SKM-1 treated with dmso at 0.1 percent for 144 hours (cell line): ENCODE data around the gene CATSPER3.

Source experiments
- DNase-seq: peaks from one replicate; lab custom pipeline; 2025; ENCODE audit not compliant: unreplicated experiment; lab: John Stamatoyannopoulos, UW

Gene CATSPER3

GRCh38 chr5:134967607-134968006 lies at the start of gene CATSPER3:
CATSPER3 (plus strand) TSS chr5:134967907; CDS start chr5:134967992, 85 bp downstream.
- DNase-seq = no peak

- no peak for DNase-seq
Observed at GRCh38 chr5:134918861-134919260, 48.8 kb upstream of the CATSPER3 start.

DNA sequence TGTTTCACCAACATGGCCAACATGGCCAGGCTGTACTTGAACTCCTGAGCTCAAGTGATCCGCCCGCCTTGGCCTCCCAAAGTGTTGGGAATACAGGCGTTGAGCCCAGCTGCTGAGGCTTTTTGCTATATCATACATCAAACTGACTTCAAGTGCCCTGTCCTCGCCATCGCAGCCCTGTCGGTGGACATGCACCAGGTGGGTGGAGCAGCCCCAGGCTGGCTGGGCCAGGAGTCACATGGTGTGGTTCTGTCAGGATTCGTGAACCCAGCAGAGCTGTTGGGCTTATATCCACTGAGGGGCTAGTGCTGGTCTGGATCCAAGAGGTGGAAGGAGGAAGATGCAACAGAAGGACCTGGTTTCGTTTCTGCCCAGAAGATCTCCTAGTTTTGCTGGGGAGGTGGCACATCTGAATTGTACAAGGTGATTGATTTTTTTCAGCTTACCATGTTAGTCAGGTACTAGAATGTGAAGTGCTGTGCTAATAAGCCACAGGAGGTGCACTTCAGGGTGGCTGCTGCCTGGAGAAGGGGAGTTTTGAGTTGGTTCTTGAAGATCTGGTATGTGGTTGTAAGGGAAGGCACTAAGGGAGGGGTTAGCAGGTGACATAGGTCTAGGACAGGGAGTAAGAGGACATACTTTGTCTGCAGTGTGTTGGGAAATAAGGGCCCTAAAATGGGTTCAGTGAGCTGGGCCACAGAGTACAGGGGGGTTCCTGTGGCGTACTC lies 46.7 kb upstream of the CATSPER3 start:
- no peak for DNase-seq

DNA sequence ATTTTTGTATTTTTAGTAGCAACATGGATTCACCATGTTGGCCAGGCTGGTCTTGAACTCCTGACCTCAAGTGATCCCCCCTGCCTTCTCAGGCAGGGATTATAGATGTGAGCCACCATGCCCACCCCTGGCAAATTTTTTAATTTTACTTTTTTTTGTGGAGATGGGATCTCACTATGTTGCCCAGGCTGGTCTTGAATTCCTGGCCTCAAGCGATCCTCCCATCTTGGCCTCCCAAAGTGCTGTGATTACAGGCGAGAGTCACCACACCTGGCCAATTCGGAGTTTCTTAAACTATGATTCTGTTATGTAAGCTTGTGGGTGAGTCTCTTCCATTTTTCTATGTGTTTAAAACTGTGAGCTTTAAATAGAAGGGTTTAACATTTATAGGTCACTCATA lies 35.2 kb upstream of the CATSPER3 start:
- DNase-seq = no peak

DNA sequence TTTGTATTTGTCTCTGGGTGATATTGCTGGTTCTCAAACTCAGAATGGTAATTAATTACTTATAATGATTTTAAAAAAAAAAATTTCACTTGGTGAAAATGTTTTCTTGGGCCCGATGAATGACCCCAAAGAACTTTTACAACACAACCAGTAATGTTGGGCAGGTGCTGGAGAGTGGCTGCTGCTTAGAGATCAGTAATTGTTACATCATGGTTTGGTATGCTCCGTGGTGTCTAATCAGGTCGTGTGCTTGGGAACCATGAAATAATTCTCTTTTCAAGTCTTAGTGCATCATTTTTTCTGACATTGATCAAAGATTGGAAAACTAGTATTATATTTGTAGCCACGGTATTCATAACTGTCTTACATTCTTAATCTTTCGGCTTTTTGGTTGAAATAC lies 33.5 kb upstream of the CATSPER3 start:
- DNase-seq = no peak

GRCh38 chr5:134935711-134936602 lies 31.8 kb upstream of the CATSPER3 start:
- no peak for DNase-seq

DNA sequence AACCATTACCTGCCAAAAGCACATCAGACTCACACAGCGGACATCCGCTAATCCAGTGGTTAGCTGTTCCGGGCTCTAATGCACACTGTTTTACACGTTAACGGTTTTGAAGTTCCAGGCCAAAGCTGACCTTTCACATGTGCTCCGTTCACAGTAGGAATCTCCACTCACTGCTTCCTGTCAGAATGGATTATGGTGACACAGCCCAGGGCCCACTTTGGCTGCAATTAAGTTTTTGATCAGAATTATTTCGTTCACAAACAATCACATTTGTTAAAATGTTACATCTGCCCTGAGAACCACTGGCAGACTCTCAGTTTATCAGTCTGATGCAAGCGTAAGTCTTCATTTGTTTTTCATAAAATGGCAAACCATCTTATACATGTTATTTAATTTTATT lies 30.2 kb upstream of the CATSPER3 start:
- DNase-seq = no peak

GRCh38 chr5:134938030-134938429 lies 29.7 kb upstream of the CATSPER3 start:
- DNase-seq = no peak

GRCh38 chr5:134939500-134939899 lies 28.2 kb upstream of the CATSPER3 start:
- DNase-seq = no peak

DNA sequence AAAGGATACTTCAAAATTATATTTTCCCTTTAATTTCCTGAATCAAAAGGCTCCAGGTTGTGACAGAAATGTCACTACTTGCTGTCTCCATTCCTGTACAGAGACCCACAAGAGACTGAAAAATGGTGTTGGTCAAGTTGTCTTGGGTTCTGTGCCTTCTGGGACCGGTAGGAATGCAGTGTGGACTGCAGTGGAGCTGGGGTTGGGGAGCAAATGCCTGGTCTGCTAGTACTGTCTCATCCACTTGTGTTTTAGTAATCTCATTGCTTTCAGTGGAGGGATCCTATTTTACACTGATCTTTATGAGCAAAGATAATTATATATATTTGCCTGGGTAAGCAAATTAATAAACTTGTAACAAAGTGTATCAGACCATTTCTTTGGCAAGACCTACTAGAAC lies 24.2 kb upstream of the CATSPER3 start:
- no peak for DNase-seq

DNA sequence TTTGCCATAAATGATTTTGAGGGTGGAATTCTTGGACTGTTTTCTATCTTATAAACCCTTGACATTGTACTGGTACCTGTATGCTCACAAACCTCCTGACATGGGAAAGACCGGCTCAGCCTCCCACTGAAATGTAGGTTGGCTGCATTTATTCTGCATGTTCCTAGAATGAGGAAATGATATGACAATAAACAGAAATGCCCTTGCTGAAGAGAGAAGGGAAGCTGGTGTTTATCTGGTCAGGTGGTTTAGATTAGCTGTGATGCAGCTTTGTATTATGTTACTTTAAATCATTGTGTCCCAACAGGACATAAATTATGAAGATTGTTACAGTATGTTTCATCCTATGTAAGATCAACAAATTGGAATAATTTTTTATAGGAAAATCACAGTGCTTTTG lies 23.1 kb upstream of the CATSPER3 start:
- no peak for DNase-seq

- DNase-seq = no peak
Observed at GRCh38 chr5:134945041-134945440, 22.7 kb upstream of the CATSPER3 start.

DNA sequence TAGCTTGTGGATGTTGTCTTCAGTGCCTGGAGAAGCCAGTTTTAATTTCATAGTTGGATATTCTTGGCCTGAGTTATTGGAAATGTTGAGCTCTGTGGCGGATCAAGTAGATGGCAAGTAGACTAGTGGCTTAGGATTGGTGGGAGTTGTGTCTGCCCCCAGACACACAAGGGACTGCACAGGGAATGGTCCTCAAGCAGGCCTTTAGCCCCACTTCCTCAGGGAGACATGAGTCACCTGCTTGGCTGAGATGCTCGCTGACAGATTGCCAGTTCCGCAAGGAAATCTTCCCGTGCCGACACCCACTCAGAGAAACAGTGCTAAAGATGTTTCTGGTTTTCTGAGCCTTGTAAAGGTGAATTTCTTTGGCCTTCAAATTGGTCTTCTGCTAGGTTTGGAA lies 18.8 kb upstream of the CATSPER3 start:
- no peak for DNase-seq

DNA sequence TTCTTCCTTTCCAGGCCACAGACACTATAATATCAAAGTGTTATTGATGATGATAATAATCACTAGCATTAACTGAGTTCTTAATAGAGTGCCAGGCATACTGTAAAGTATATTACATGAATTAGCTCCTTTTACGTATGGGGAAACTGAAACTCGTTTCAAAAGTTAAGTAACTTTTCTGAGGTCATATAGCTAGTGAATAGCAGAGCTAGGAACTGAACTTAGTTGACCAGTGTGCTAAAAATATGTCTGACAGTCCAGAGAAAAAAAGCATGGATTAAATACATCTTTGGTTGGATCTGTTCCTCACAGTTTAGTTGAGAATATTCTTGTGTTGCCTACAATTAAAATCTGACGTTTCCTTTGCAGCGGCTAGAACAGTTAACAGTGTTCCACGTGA lies 18.4 kb upstream of the CATSPER3 start:
- no peak for DNase-seq

DNA sequence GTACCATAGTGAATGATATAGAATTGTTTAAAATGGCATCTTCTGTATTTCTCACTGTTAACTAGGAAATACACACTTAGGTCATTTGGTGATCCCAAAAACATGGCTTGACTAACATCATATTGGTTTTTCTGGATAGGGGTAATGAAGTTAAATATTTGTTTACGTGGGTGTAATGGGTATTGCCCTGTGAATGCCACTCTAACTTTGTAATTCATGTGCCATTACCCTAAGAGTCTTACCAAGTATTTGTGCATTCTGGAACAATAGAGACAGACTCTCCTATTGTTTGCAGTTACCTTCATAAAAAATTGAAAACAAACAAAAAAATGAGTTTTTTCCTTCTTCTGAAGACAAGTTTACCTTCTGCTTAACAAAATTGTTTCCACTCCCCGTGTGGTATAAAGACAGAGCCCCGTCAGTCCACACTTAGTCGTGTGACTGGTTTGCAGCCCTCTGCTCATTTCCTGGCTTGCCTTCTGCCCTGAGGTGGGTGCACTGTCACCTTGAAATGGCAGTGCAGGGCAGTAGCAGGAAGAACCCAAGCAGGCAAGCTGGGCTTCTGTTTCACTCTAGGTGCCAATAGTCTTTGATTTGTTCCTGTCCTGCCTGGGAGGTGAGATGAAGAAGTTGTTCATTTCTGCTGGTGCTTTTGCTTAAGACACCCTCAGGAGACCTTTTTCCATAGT lies 9.6 kb upstream of the CATSPER3 start:
- no peak for DNase-seq

GRCh38 chr5:134958755-134959154 lies 9.0 kb upstream of the CATSPER3 start:
- DNase-seq = no peak

DNA sequence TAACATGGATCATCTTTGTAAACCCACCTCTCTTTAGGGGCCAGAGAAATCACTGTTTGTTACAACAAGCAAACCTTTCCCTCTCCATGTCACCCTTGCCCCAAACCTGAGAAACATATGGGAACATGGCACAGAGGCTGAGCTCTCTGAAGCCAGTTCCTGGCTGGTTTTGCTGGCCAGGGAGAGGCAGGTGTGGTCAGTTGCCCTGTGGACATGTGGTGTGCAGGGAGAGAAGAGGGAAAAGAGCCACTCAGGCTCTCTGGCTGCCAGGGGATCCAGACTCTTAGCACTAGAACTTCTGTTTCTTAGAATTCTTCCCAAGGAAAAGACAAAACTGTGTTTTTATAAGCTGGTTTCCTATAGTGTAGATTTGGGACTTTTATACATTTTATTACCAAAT lies 4.6 kb upstream of the CATSPER3 start:
- DNase-seq = no peak

DNA sequence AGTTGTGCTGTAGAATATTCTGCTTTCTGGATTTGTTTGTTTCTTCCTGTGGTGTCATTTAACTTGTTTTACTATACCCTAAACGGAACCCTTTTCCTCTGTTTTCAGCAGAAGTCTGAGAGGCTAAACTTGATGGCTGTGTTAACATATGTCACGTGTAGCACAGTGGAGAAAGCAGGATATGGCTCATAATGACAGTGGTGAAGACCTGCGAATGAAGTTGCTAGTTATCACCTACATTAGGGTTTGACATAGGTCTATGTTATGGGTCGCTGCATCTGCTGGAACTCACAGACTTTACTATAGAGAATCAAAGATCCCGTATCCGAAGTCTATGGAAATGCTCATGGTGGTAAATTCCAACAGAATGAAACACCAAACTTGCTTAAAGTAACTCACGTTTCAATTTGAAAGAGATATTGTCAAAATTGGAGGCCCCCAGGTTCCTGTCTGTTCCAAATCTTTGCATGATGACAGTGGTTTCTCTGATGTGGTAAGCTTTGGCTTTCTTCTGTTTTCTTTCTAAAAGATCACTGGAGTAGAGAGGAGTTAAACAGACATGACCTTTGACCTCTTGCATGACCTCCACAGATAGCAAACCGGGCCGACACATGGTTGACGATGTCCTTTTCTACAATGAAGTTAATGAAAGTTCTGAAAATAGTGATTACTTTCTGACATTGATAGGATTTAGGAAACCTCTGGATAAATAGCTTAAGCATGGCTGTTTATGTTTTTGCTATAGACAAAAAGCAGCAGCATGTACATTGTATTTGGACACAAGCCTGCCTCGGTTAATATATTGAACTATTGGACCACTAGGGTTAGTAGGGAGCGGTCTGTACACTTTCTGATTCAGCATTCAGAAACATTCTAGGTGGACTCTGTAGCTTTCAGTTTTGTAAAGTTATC lies 3.1 kb upstream of the CATSPER3 start:
- no peak for DNase-seq

GRCh38 chr5:134965271-134965825 lies 2.4 kb upstream of the CATSPER3 start:
- no peak for DNase-seq

GRCh38 chr5:134968055-134968454 lies 348 bp downstream of the CATSPER3 start:
- no peak for DNase-seq
